H9 (cell line): ENCODE measurements around the gene TXNDC17. TPM values are rescaled to one million over a fixed set of nuclear protein-coding genes. Genes with fewer than 3 reads are reported as not detected.

Experiments
- DNase-seq: peaks from one replicate; pipeline ENCODE4 v3.0.0-alpha.2; 2017
- H2AFZ ChIP-seq: one replicate; pipeline ENCODE4 v1.6.1; 2013; ENCODE audit warnings: mild to moderate bottlenecking, low read length, control low read depth, moderate library complexity
- H2AK5ac ChIP-seq: 2 replicates; pipeline ENCODE4 v1.6.1; 2013; ENCODE audit warnings: low read length, control low read depth, mixed read lengths; ENCODE audit not compliant: insufficient read length
- H2BK120ac ChIP-seq: one replicate; pipeline ENCODE4 v1.6.1; 2013; ENCODE audit warnings: low read depth, mild to moderate bottlenecking, low read length, control low read depth, inconsistent platforms; ENCODE audit not compliant: poor library complexity, severe bottlenecking
- H2BK12ac ChIP-seq: 2 replicates; pipeline ENCODE4 v1.6.1; 2013; ENCODE audit warnings: low read length, control low read depth, mixed read lengths, low read depth; ENCODE audit not compliant: insufficient read length
- H2BK15ac ChIP-seq: 2 replicates; pipeline ENCODE4 v1.6.1; 2013; ENCODE audit warnings: low read depth, low read length, control low read depth
- H2BK20ac ChIP-seq: one replicate; pipeline ENCODE4 v1.6.1; 2013; ENCODE audit warnings: low read depth, mild to moderate bottlenecking, low read length, control low read depth, inconsistent platforms; ENCODE audit not compliant: poor library complexity, severe bottlenecking
- H2BK5ac ChIP-seq: 2 replicates; pipeline ENCODE4 v1.6.1; 2013; ENCODE audit warnings: low read length, control low read depth, mixed read lengths; ENCODE audit not compliant: insufficient read length
- H3K14ac ChIP-seq: 2 replicates; pipeline ENCODE4 v1.6.1; 2013; ENCODE audit warnings: low read length, control low read depth; ENCODE audit not compliant: insufficient read depth
- H3K18ac ChIP-seq: 2 replicates; pipeline ENCODE4 v1.6.1; 2013; ENCODE audit warnings: low read depth, mild to moderate bottlenecking, mixed read lengths, low read length, control low read depth; ENCODE audit not compliant: insufficient read length
- H3K23ac ChIP-seq: 2 replicates; pipeline ENCODE4 v1.6.1; 2013; ENCODE audit warnings: low read length, control low read depth, mixed read lengths, low read depth; ENCODE audit not compliant: insufficient read length
- H3K23me2 ChIP-seq: 2 replicates; pipeline ENCODE4 v1.6.1; 2013; ENCODE audit warnings: low read depth, mild to moderate bottlenecking, mixed read lengths, low read length, control low read depth; ENCODE audit not compliant: insufficient read length, poor library complexity, severe bottlenecking
- H3K27ac ChIP-seq: 2 replicates; pipeline ENCODE4 v1.5.1; 2013; ENCODE audit warnings: low read length, control low read depth, mixed read lengths, low read depth; ENCODE audit not compliant: insufficient read length
- H3K27me3 ChIP-seq: 2 replicates; pipeline ENCODE4 v1.6.1; 2013; ENCODE audit warnings: low read length, control low read depth, inconsistent platforms; ENCODE audit not compliant: insufficient read depth
- H3K4ac ChIP-seq: 2 replicates; pipeline ENCODE4 v1.6.1; 2013; ENCODE audit warnings: low read depth, mild to moderate bottlenecking, control low read depth, inconsistent platforms, low read length, moderate library complexity
- H3K4me1 ChIP-seq: 2 replicates; pipeline ENCODE4 v1.6.1; 2013; ENCODE audit warnings: low read length, control low read depth, inconsistent platforms; ENCODE audit not compliant: insufficient read depth
- H3K4me2 ChIP-seq: 2 replicates; pipeline ENCODE4 v1.6.1; 2013; ENCODE audit warnings: low read length, control low read depth, mixed read lengths; ENCODE audit not compliant: insufficient read length, insufficient read depth
- H3K56ac ChIP-seq: 2 replicates; pipeline ENCODE4 v1.6.1; 2013; ENCODE audit warnings: low read depth, mild to moderate bottlenecking, mixed read lengths, low read length, control low read depth; ENCODE audit not compliant: insufficient read length
- H3K79me1 ChIP-seq: 2 replicates; pipeline ENCODE4 v1.6.1; 2013; ENCODE audit warnings: low read depth, mild to moderate bottlenecking, moderate library complexity, low read length, control low read depth, inconsistent platforms; ENCODE audit not compliant: insufficient read depth, poor library complexity, severe bottlenecking
- H3K79me2 ChIP-seq: 2 replicates; pipeline ENCODE4 v1.6.1; 2013; ENCODE audit warnings: low read length, control low read depth, inconsistent platforms; ENCODE audit not compliant: insufficient read depth
- H3K9ac ChIP-seq: 2 replicates; pipeline ENCODE4 v1.6.1; 2013; ENCODE audit warnings: low read length, control low read depth, mixed read lengths; ENCODE audit not compliant: insufficient read length; ENCODE audit errors: extremely low read depth
- H3K9me3 ChIP-seq: one replicate; pipeline ENCODE4 v1.6.1; 2013; ENCODE audit warnings: low read depth, low read length, inconsistent platforms; ENCODE audit not compliant: control insufficient read depth
- H3T11ph ChIP-seq: one replicate; pipeline ENCODE4 v1.6.1; 2013; ENCODE audit warnings: mild to moderate bottlenecking, low read length, control low read depth, inconsistent platforms
- H4K20me1 ChIP-seq: one replicate; pipeline ENCODE4 v1.6.1; 2013; ENCODE audit not compliant: control insufficient read depth, insufficient read length, insufficient read depth
- H4K5ac ChIP-seq: 2 replicates; pipeline ENCODE4 v1.6.1; 2013; ENCODE audit warnings: low read depth, mild to moderate bottlenecking, mixed read lengths, low read length, control low read depth; ENCODE audit not compliant: insufficient read length
- H4K8ac ChIP-seq: replicated peaks from 2 replicates; pipeline ENCODE4 v1.6.1; 2013; ENCODE audit warnings: low read length, control low read depth, mixed read lengths, low read depth; ENCODE audit not compliant: insufficient read length
- H4K91ac ChIP-seq: 2 replicates; pipeline ENCODE4 v1.6.1; 2013; ENCODE audit warnings: low read depth, mild to moderate bottlenecking, moderate library complexity, mixed read lengths, low read length, control low read depth; ENCODE audit not compliant: insufficient read length
- H3K27ac Mint-ChIP-seq, 3 experiments: 2 replicates in 2 of 3; 3 replicates in 1 of 3; pipeline ENCODE4 v1.8.0; 2020 to 2021; ENCODE audit warnings: mixed read lengths in 3 of 3, mild to moderate bottlenecking in 1 of 3, moderate library complexity in 1 of 3
- H3K27me3 Mint-ChIP-seq: 2 replicates; pipeline ENCODE4 v1.8.0; 2021; ENCODE audit warnings: low read depth, mild to moderate bottlenecking, moderate library complexity, mixed read lengths
- H3K36me3 Mint-ChIP-seq, 3 experiments: 2 replicates in 2 of 3; 3 replicates in 1 of 3; pipeline ENCODE4 v1.8.0; 2020 to 2021; ENCODE audit warnings: low read depth in 3 of 3, mixed read lengths in 3 of 3; ENCODE audit not compliant: insufficient read depth in 1 of 3
- H3K4me1 Mint-ChIP-seq, 2 experiments: 2 replicates each; pipeline ENCODE4 v1.8.0; 2020; ENCODE audit warnings: mixed read lengths in 2 of 2
- H3K4me3 Mint-ChIP-seq, 2 experiments: 2 replicates in 1 of 2; 3 replicates in 1 of 2; pipeline ENCODE4 v1.8.0; 2020 to 2021; ENCODE audit warnings: mild to moderate bottlenecking in 2 of 2, mixed read lengths in 2 of 2, moderate library complexity in 1 of 2
- H3K9me3 Mint-ChIP-seq, 2 experiments: 2 replicates in 1 of 2; 3 replicates in 1 of 2; pipeline ENCODE4 v1.8.0; 2020; ENCODE audit warnings: mild to moderate bottlenecking in 2 of 2, mixed read lengths in 2 of 2, moderate library complexity in 1 of 2
- WGBS: extraction: QIAGEN DNeasy Blood & Tissue Kit; methylation state at CpG from one replicate; pipeline ENCODE4 v1.1.7; 2013; ENCODE audit warnings: missing lambda C conversion rate, low lambda C conversion rate, mixed read lengths; ENCODE audit not compliant: insufficient read length; ENCODE audit errors: extremely low coverage; 5-methylcytosine and 5-hydroxymethylcytosine counted together
- total RNA-seq: library from RNA; stranded (reverse); gene quantifications from 2 replicates; pipeline ENCODE4 v1.2.1, GENCODE V29; 2021
- TF ChIP-seq, protein P1 (sequence below): fragments of 200-600 bp; sonication (generic); conservative IDR thresholded peaks from 3 replicates; pipeline ENCODE4 v1.8.0; 2021; ENCODE audit warnings: antibody characterized with exemption, mild to moderate bottlenecking

The TXNDC17 gene
- total RNA-seq, 1 experiment from 2014 or later = 170 TPM

DNA sequence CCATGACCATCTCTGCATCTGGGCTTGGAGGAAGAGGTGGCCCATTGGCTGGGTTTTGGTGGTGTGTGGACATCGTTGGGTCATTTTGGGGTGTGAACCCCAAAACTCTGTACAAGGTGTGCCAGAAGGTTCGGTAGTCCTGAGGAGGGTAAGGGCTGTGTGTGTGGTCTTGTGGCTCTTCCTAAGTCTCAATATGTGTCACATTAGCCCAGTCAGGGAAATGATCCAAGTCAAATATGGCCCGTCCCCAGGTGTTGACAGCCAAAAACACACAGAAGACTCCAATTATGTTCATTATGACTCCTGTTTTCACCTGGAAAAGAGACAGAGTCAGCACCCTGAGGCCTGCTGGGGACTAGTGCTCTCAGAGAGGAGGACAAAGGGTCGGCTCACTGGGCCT lies 45.2 kb downstream of the TXNDC17 start:
- Histone ChIP-seq H3K27ac (no peak overlapping the region), H3K79me2 (no peaks in the 10 kb centered on the region), H3K23me2 (no peaks in the 10 kb centered on the region), H3K23ac (no peak overlapping the region), H2BK120ac (no peak overlapping the region), H3K4me2 (no peak overlapping the region), H3K4ac (no peak overlapping the region), H4K5ac (no peak overlapping the region), H3K27me3 (no peaks in the 10 kb centered on the region), H3K18ac (no peak overlapping the region), H2BK20ac (no peak overlapping the region), H2AFZ (no peak overlapping the region), H3K4me1 (no peaks in the 10 kb centered on the region), H3K9me3 (no peaks in the 10 kb centered on the region), H3K14ac (no peak overlapping the region), H2AK5ac (no peak overlapping the region), H3K9ac (no peak overlapping the region), H2BK15ac (no peak overlapping the region), H4K8ac (no peak overlapping the region), H2BK12ac (no peak overlapping the region), H3K56ac (no peak overlapping the region), H3K79me1 (no peaks in the 10 kb centered on the region), H4K20me1 (no peaks in the 10 kb centered on the region), H3T11ph (no peak overlapping the region), H2BK5ac (no peak overlapping the region), H4K91ac (no peak overlapping the region)
- Mint-ChIP-seq H3K4me1 (no peaks in the 10 kb centered on the region), H3K27me3 (peaks cover 11% of the 10 kb centered on the region), H3K9me3 (no peaks in the 10 kb centered on the region; a peak in 1 of 5 replicates), H3K27ac (no peak overlapping the region), H3K4me3 (no peak overlapping the region), H3K36me3 (no peaks in the 10 kb centered on the region)
- no CpG with 5 or more reads among the region's 4 CpGs for WGBS
- TF ChIP-seq, protein P1, sequence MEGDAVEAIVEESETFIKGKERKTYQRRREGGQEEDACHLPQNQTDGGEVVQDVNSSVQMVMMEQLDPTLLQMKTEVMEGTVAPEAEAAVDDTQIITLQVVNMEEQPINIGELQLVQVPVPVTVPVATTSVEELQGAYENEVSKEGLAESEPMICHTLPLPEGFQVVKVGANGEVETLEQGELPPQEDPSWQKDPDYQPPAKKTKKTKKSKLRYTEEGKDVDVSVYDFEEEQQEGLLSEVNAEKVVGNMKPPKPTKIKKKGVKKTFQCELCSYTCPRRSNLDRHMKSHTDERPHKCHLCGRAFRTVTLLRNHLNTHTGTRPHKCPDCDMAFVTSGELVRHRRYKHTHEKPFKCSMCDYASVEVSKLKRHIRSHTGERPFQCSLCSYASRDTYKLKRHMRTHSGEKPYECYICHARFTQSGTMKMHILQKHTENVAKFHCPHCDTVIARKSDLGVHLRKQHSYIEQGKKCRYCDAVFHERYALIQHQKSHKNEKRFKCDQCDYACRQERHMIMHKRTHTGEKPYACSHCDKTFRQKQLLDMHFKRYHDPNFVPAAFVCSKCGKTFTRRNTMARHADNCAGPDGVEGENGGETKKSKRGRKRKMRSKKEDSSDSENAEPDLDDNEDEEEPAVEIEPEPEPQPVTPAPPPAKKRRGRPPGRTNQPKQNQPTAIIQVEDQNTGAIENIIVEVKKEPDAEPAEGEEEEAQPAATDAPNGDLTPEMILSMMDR = no peak
- no peak for DNase-seq
